DOHH2 (cell line): ENCODE data around the gene CCDC87.

Experiments used
- EZH2phosphoT487 ChIP-seq: fragments of 200-600 bp; sonication (generic); IDR thresholded peaks from 2 replicates; pipeline ENCODE4 v1.6.1; 2017; ENCODE audit warnings: borderline replicate concordance, mild to moderate bottlenecking, antibody characterized with exemption, low read length, moderate library complexity, mixed read lengths
- TF ChIP-seq, protein P1 (sequence below): fragments of 200-600 bp; sonication (generic); IDR thresholded peaks from one replicate; pipeline ENCODE4 v1.5.1; 2014; ENCODE audit warnings: antibody characterized with exemption, mild to moderate bottlenecking, low read depth, low read length; ENCODE audit not compliant: poor library complexity, severe bottlenecking

DNA sequence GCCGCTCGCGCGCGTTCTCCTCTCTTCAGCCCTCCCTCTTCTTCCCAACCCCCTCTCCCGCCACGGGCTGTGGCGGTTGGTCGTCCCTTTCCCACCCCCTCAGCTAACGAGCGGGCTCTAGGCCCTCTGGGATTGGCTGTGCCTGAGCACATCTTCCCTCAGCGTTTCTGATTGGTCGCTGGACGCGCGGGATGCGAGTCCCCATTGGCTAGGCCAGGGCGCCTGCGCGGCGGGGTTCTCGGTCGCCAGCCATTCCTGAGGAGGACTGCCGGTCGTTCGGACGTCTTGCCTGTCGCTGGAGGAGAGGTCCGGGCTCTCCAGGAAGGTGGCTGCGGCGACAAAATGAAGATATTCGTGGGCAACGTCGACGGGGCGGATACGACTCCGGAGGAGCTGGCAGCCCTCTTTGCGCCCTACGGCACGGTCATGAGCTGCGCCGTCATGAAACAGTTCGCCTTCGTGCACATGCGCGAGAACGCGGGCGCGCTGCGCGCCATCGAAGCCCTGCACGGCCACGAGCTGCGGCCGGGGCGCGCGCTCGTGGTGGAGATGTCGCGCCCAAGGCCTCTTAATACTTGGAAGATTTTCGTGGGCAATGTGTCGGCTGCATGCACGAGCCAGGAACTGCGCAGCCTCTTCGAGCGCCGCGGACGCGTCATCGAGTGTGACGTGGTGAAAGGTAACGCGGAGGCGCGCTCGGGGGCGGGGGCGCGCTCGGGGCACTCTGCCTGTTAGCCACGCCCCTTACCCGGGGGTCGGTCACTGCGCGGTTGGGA, 23.7 kb upstream of the CCDC87 start, which contains the start of gene RBM14:
- TF ChIP-seq, protein P1, sequence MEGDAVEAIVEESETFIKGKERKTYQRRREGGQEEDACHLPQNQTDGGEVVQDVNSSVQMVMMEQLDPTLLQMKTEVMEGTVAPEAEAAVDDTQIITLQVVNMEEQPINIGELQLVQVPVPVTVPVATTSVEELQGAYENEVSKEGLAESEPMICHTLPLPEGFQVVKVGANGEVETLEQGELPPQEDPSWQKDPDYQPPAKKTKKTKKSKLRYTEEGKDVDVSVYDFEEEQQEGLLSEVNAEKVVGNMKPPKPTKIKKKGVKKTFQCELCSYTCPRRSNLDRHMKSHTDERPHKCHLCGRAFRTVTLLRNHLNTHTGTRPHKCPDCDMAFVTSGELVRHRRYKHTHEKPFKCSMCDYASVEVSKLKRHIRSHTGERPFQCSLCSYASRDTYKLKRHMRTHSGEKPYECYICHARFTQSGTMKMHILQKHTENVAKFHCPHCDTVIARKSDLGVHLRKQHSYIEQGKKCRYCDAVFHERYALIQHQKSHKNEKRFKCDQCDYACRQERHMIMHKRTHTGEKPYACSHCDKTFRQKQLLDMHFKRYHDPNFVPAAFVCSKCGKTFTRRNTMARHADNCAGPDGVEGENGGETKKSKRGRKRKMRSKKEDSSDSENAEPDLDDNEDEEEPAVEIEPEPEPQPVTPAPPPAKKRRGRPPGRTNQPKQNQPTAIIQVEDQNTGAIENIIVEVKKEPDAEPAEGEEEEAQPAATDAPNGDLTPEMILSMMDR, result no peak
- TF ChIP-seq EZH2phosphoT487, result no peak
